PFSK-1 (cell line): Measurements from ENCODE around the gene KIRREL3.

Experiments used
- FOXP2 ChIP-seq: optimal IDR thresholded peaks from 2 replicates; pipeline ENCODE3; 2011; ENCODE audit warnings: borderline replicate concordance, control low read depth, inconsistent platforms; ENCODE audit not compliant: insufficient read depth; ENCODE audit errors: extremely low read length, extremely low read depth
- POLR2AphosphoS5 ChIP-seq: IDR thresholded peaks from 2 replicates; pipeline ENCODE4 v1.6.1; 2012; ENCODE audit warnings: low read depth, mild to moderate bottlenecking, control low read depth, low read length, moderate library complexity
- SIN3A ChIP-seq: IDR thresholded peaks from 2 replicates; pipeline ENCODE4 v1.6.1; 2012; ENCODE audit warnings: mild to moderate bottlenecking, low read length, moderate library complexity, borderline replicate concordance; ENCODE audit not compliant: insufficient read depth
- TF ChIP-seq, protein P1 (sequence below), 2 experiments: IDR thresholded peaks; 2 replicates each; pipeline versions ENCODE4 v1.6.1 to v1.8.0; 2011 to 2012; ENCODE audit warnings: low read depth in 2 of 2, low read length in 2 of 2, control low read depth in 1 of 2, inconsistent platforms in 1 of 2, mild to moderate bottlenecking in 1 of 2, moderate library complexity in 1 of 2; ENCODE audit not compliant: insufficient read depth in 1 of 2

GRCh38 chr11:126523441-126524205 is 476.9 kb downstream of the KIRREL3 start:
- TF ChIP-seq SIN3A (no peak), POLR2AphosphoS5 (no peak), FOXP2 (no peak)
- TF ChIP-seq, protein P1, sequence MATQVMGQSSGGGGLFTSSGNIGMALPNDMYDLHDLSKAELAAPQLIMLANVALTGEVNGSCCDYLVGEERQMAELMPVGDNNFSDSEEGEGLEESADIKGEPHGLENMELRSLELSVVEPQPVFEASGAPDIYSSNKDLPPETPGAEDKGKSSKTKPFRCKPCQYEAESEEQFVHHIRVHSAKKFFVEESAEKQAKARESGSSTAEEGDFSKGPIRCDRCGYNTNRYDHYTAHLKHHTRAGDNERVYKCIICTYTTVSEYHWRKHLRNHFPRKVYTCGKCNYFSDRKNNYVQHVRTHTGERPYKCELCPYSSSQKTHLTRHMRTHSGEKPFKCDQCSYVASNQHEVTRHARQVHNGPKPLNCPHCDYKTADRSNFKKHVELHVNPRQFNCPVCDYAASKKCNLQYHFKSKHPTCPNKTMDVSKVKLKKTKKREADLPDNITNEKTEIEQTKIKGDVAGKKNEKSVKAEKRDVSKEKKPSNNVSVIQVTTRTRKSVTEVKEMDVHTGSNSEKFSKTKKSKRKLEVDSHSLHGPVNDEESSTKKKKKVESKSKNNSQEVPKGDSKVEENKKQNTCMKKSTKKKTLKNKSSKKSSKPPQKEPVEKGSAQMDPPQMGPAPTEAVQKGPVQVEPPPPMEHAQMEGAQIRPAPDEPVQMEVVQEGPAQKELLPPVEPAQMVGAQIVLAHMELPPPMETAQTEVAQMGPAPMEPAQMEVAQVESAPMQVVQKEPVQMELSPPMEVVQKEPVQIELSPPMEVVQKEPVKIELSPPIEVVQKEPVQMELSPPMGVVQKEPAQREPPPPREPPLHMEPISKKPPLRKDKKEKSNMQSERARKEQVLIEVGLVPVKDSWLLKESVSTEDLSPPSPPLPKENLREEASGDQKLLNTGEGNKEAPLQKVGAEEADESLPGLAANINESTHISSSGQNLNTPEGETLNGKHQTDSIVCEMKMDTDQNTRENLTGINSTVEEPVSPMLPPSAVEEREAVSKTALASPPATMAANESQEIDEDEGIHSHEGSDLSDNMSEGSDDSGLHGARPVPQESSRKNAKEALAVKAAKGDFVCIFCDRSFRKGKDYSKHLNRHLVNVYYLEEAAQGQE (IDR thresholded peaks at IDR 0.05; ENCODE audit: insufficient read depth in 1 of 2, low read depth in 2 of 2, low read length in 2 of 2), result no peak
